Measurements from ENCODE around the gene SPART.

SPART gene

GRCh38 chr13:36346222-36347083 is at the start of gene SPART:
Gene SPART, minus strand, starts transcription at chr13:36346394. Its CDS starts 10,564 bp downstream, at chr13:36335830.
- ChIA-PET CTCF (interaction anchor here (0.5 to 6.2 kb wide), 35 partner anchors 9 to 1271 kb away, joined by 3 to 63 read pairs (median 5); no protein-coding TSS in a partner anchor), POLR2A (interaction anchor here (0.6 to 1.0 kb wide), 3 partner anchors 32 to 483 kb away, joined by 3 read pairs; no protein-coding TSS in a partner anchor)
- TF ChIP-seq CTCF (IDR thresholded peaks at IDR 0.05; ENCODE audit: insufficient read depth, low read length, missing control alignments): peak; percentile 99
- peak within 1 kb of the TSS; percentile 88 for H3K4me3 ChIP-seq (ENCODE audit: low read depth, low read length)
- no peak for DNase-seq (ENCODE audit: low read depth, low spot score)

GRCh38 chr13:36395280-36395679 is 49.1 kb upstream of the SPART start:
- ChIA-PET POLR2A (no interaction called here), CTCF (interaction anchor here (0.7 to 6.5 kb wide), 17 partner anchors 14 to 418 kb away, joined by 3 to 88 read pairs (median 4); partner anchors contain the start of genes CCDC169 and SPART)
- peak; percentile 27 for TF ChIP-seq CTCF (IDR thresholded peaks at IDR 0.05; ENCODE audit: insufficient read depth, low read length, missing control alignments)
- no peak overlapping the region for H3K4me3 ChIP-seq (ENCODE audit: low read depth, low read length)
- DNase-seq (ENCODE audit: low read depth, low spot score): peak; percentile 55

- DNase-seq (ENCODE audit: low read depth, low spot score): no peak
- CTCF ChIA-PET: interaction anchor here (0.6 to 1.0 kb wide), 3 partner anchors 11 to 58 kb away, joined by 3 to 4 read pairs (median 3); no protein-coding TSS in a partner anchor
- TF ChIP-seq CTCF (IDR thresholded peaks at IDR 0.05; ENCODE audit: insufficient read depth, low read length, missing control alignments): no peak
- POLR2A ChIA-PET: no interaction called here
- no peak overlapping the region for H3K4me3 ChIP-seq (ENCODE audit: low read depth, low read length)
Measured at GRCh38 chr13:36385489-36385888, 39.3 kb upstream of the SPART start.

GRCh38 chr13:36382030-36382429 is 35.8 kb upstream of the SPART start:
- no peak for DNase-seq (ENCODE audit: low read depth, low spot score)
- ChIA-PET POLR2A (no interaction called here), CTCF (interaction anchor here (1.0 kb wide), 2 partner anchors 9 to 13 kb away, joined by 3 read pairs; no protein-coding TSS in a partner anchor)
- H3K4me3 ChIP-seq (ENCODE audit: low read depth, low read length): no peak overlapping the region
- no peak for TF ChIP-seq CTCF (IDR thresholded peaks at IDR 0.05; ENCODE audit: insufficient read depth, low read length, missing control alignments)

GRCh38 chr13:36377826-36378468 is 31.8 kb upstream of the SPART start:
- no peak for DNase-seq (ENCODE audit: low read depth, low spot score)
- ChIA-PET CTCF (interaction anchor here (1.4 to 1.5 kb wide), 2 partner anchors 9 to 31 kb away, joined by 5 read pairs; no protein-coding TSS in a partner anchor), POLR2A (interaction anchor here (0.7 kb wide), 1 partner anchor 35 kb away, joined by 3 read pairs; no protein-coding TSS in a partner anchor)
- H3K4me3 ChIP-seq (ENCODE audit: low read depth, low read length): no peak overlapping the region
- TF ChIP-seq CTCF (IDR thresholded peaks at IDR 0.05; ENCODE audit: insufficient read depth, low read length, missing control alignments): no peak
